NB4 (cell line): ENCODE results near the gene ARL6IP5.
A peak's percentile ranks its signal among the peaks of the same experiment; 100 is the strongest.

Source experiments
- DNase-seq: peaks from one replicate; pipeline ENCODE4 v3.0.0; 2010; ENCODE audit warnings: low read depth
- H3K4me3 ChIP-seq: one replicate; pipeline ENCODE4 v1.5.1; 2011; ENCODE audit warnings: mild to moderate bottlenecking, low read depth, low read length, moderate library complexity
- MYC ChIP-seq: IDR thresholded peaks from 2 replicates; pipeline ENCODE4 v1.6.1; 2011; ENCODE audit warnings: low read depth, low read length
- POLR2A ChIP-seq: IDR thresholded peaks from 2 replicates; pipeline ENCODE4 v1.6.1; 2011; ENCODE audit warnings: mild to moderate bottlenecking; ENCODE audit not compliant: insufficient read length; ENCODE audit errors: extremely low read depth
- TF ChIP-seq, protein P1 (sequence below): IDR thresholded peaks from 2 replicates; pipeline ENCODE4 v1.6.1; 2011; ENCODE audit warnings: low read depth, low read length
- TF ChIP-seq, protein P2 (sequence below): IDR thresholded peaks from one replicate; pipeline ENCODE4 v1.5.1; 2012; ENCODE audit warnings: low read depth, low read length

Gene ARL6IP5

DNA sequence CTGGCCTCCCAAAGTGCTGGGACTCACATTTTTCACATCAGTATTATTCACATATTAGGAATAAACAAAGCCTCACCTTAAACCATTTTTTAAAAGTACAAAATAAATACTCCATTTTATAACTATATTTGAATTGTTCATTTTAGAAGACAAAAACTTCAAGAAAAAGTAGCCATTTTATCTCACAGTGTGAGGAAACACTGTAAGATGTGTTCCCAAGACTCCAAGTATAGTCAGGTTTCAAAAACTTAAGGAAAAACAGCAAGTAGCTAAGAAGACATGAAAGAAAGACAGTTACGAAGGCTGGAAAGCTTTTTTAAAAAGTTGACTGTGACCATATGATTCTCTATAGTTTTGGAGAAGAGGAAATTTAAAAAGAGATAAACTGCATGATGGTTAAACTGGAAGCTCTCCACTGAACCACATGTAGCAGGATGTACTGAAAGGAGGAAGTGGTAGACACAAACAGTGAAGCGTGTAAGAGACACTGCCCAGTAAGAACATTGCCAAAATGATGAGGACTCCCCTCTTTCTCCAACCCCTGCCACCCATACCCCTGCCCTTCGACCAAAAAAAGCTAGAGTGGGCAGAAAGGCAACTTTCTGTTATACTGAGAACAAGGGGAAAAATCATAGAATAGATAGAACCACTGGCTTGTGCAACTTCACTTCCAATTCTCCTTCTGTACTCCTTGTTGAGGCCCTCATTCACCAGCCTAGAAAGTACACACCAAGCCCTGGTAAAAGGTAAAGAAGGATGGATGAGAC lies 26.4 kb upstream of the ARL6IP5 start:
- H3K4me3 ChIP-seq: no peak overlapping the region
- TF ChIP-seq, protein P1, sequence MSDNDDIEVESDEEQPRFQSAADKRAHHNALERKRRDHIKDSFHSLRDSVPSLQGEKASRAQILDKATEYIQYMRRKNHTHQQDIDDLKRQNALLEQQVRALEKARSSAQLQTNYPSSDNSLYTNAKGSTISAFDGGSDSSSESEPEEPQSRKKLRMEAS: peak; percentile 52
- TF ChIP-seq, protein P2, sequence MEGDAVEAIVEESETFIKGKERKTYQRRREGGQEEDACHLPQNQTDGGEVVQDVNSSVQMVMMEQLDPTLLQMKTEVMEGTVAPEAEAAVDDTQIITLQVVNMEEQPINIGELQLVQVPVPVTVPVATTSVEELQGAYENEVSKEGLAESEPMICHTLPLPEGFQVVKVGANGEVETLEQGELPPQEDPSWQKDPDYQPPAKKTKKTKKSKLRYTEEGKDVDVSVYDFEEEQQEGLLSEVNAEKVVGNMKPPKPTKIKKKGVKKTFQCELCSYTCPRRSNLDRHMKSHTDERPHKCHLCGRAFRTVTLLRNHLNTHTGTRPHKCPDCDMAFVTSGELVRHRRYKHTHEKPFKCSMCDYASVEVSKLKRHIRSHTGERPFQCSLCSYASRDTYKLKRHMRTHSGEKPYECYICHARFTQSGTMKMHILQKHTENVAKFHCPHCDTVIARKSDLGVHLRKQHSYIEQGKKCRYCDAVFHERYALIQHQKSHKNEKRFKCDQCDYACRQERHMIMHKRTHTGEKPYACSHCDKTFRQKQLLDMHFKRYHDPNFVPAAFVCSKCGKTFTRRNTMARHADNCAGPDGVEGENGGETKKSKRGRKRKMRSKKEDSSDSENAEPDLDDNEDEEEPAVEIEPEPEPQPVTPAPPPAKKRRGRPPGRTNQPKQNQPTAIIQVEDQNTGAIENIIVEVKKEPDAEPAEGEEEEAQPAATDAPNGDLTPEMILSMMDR: no peak
- TF ChIP-seq MYC: peak; percentile 77
- DNase-seq: peak; percentile 50

DNA sequence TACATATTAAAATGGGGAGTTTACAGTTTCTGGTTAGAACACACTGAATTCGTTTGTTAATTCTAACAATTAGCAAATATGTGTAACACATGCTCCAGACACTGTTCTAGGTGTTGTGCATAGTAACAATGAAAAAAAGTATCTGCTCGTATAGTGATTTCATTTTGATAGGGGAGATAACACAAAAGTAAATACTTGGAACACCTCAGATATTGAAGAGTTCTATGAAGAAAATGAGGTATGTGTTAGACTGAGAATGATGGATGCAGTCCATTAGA lies 25.9 kb upstream of the ARL6IP5 start:
- TF ChIP-seq, protein P1: no peak
- TF ChIP-seq POLR2A (no peak), MYC (no peak)
- TF ChIP-seq, protein P2: no peak
- no peak for DNase-seq
- no peak overlapping the region for H3K4me3 ChIP-seq

DNA sequence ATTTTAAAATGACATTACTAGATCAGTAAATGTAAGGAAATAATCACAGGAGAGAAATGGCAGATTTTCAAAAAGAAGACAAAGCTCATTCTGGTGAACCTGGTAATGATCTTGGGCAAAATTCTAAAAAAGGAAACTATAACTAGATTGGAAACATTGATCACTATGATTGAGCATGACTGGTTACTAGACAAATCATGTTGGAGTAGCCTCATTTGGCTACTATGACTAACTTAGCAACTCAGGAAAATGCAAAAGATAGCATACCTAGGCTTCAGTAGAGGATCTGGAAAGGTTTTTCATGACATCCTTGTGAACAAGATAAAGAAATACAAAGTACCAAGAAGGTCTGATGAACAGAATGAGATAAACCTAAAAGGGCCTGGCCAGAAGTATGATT lies 25.0 kb upstream of the ARL6IP5 start:
- no peak overlapping the region for H3K4me3 ChIP-seq
- no peak for DNase-seq
- TF ChIP-seq POLR2A: no peak
- TF ChIP-seq MYC: no peak
- TF ChIP-seq, protein P1: no peak
- TF ChIP-seq, protein P2: no peak

DNA sequence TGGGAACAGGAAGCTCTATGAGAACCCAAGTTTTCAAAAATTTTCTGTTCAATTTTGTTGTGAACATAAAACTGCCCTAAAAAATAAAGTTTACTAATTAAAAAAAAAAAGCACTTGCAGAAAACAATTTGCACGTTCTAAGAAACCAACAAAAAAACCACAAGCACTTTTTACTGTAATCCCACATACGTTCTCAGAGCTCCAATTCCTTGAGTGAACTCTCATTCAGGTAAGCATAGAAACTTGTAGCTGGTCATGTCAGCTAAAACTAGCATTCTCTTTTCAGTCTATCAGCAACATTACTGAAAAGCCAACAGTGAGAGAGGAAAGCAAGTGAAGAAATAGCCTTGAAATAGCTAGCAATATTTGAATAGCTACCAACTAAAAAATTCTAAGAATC lies 21.1 kb upstream of the ARL6IP5 start:
- DNase-seq: no peak
- H3K4me3 ChIP-seq: no peak overlapping the region
- TF ChIP-seq POLR2A: no peak
- no peak for TF ChIP-seq MYC
- TF ChIP-seq, protein P1: no peak
- TF ChIP-seq, protein P2: no peak

DNA sequence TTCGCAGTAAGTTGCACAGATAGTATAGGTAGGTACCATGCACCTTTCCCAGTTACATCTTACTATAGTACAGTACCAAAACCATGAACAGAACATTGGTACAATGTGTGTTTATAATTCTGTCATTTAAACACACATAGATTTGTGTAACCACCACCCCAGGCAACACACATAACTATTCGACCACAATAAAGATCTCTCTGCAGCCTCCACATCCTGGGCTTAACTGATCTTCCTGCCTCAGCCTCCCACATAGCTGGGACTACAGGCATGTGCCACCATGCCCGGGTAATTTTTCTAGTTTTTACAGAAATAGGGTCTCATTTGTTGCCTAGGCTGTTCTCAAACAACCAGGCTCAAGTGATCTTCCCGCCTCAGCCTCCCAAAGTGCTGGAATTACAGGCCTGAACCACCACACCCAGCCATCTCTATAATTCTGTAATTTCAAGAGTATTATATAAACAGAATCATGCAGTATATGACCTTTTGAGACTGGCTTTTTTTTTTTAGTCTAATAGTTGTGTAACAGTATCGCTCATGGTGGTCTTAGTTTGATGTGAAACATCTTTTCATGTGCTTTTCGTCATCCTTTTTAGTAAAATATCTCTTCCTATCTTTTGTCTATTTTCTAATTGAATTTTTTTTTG lies 19.3 kb upstream of the ARL6IP5 start:
- H3K4me3 ChIP-seq: no peak overlapping the region

More for the DNA sequence above, 19.3 kb upstream of the ARL6IP5 start:
- no peak for DNase-seq
- no peak for TF ChIP-seq POLR2A
- TF ChIP-seq, protein P2: no peak
- TF ChIP-seq, protein P1: no peak
- TF ChIP-seq MYC: no peak
